CD4-positive, alpha-beta T cell treated with Interleukin-6 at 100 ng/mL for 8 hours (primary cell): ENCODE data around the gene GPC4.
"Not testable (repeated sequence)": the region's sequence is repeated elsewhere in the genome, so short reads cannot be mapped to it uniquely, and the experiment has no call there.

Experiments used
- DNase-seq: peaks from one replicate; pipeline ENCODE4 v3.0.0-alpha.2; 2020; ENCODE audit warnings: mixed read lengths, low spot score

GPC4 gene

DNA sequence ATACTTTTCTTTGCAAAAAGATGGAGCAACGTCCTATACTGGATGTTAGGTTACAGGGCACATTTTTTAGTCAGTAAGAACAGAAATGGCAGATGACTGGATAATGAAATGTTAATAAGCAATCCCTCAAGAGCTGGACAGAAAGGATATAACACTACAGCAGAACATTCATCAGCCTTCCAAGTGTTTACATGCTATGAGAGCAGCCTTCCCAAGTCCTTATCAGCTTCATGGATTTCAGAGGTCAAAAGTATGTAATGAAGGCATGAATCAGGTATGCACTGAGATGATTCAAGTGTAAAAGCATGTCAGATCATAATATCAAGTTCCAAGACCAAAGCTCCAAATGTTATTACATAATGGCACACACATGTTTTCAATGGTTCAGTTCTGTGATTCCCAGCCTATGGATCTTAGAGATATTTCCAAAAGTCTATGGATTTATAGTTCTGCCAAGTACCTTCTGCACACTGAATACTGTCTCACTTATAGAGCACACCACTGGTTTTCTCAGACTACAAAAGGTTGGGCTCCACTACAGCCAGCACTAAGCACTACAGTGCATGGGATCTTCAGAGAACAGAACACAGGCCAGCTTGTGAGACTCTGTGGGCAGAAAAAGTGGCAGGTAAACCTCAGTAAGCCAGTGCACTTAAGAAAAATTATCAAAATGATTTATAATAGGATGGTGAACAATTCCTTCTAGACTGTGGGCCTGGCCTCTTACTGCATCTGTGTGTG lies 49.2 kb downstream of the GPC4 start:
- DNase-seq = no peak

DNA sequence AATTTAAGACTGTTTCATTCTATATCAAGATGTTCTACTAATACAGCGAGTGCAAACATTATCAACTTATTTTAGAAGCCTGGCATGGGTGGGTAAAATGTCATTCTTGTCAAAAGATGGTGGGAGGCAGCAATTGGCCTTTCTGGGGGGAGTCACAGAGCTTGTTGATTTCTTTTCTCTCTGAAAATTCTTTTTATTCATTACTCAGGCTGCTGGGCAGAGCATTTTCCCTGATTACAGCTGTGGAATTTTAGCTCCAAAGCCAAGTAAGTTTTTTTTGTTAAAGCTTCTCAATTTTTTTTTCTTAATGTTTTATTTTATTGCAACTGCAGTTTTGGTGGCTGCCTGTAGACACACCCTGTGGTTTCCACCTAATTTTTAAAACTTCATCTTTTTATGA lies 50.4 kb downstream of the GPC4 start:
- no peak for DNase-seq

DNA sequence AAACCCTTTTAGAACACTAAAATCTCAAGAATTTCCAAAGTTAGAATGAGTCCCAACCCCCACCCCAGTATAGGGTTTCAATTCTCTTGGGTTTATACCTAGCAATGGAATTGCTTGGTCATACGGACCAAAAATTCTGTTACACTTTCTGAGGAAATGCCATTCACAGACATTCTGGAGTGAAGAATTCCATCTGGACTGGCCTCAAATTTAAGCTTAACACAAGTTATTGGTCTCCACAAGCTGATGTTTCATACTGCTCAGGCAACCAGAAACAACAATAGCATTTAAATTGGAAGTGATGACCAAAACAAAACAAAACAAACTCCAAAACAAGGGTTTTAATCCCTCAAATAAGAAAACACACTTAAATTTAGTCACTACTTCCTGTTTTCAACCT lies 51.1 kb downstream of the GPC4 start:
- no peak for DNase-seq

DNA sequence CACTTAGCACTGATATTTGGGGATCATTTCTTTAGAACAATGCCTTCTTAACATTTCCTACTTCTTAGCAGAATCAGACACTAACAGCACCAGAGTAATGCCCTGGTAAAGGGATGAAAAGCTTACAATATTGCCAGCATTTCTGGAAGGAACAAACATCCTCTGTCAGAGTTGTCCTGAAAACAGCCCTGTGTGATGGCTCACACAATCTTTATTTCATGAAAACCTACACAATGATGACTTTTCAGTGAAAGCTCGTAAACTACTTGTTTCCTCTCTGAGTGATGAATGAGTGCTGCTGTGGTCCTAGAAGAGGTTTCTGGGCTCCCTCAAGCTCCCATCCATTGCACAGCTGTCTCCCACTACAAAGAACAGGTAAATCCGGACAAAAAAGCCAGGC lies 52.8 kb downstream of the GPC4 start:
- no peak for DNase-seq

DNA sequence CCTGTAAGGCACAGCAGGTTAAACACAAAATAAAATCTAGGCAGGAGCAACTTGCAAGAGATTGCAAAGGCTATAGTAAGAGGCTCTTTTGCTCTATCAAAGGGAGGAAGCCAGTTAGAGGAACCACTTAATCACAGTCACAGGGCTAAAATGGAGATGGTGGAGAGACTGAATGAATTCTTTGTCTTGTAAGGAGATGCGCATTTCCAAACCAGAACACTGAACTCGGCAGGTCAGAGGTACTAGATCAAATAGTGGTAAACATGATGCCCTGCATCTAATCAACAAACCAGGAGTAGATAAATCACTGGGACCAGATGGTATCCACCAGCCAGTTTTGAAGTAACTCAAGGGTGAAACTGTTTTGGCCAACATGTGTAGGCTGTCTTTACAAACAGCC lies 55.8 kb downstream of the GPC4 start:
- no peak for DNase-seq

DNA sequence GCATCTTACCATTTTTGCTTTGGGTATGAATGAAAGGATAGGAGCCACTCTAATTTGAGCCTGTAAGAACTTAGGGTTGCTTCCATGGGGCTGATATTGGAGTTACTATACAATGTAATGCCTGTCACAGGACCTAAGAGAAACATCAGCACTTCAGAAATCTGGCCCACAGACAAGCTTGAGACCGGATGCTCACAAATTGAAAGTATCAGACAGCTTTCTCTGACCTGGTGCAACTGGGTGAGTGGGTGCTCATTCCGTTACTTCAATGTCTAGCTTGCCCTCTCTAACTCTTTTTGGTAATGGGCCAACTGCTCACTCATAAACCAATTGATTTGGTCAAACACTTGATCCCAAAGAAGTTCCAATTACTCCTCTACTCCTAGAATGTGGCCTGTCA lies 62.1 kb downstream of the GPC4 start:
- DNase-seq = no peak

DNA sequence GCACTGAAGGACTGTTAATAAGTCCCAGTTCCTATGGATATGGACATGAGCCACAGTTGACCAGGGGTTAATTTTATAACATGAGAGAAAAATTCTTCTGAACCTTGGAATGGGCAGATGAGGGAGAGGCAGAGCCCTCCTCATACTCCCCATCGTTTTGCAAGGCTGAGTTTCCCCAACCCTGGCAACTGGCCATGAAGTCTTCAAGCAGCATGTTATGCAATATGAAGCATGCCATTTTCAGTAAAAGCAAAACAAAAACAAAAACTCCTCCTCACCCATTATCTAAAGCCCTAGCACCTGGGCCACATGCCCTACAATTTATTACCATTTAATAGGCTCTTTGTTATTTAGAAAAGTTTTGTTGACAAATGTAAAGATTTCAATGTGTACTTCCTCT lies 64.5 kb downstream of the GPC4 start:
- DNase-seq = no peak

DNA sequence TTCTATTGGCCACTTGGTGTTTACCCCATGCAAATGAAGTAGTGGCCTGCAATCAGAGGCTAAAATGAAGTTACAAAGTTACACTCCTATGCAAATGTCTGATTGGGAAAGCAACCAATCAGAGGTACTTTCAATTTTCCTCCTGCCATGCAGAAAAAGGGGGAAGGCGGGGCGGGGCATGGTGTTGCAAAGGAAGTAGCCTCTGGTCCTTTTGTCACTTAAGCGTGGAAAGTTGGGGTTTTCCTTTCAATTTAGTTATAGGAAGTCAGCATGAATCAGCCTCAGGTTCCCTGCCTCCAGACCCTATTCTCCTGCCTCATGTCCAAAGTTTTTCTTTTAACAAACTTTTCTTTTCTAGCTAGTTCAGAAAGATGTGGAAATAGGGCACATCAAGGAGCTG lies 69.3 kb downstream of the GPC4 start:
- no peak for DNase-seq

DNA sequence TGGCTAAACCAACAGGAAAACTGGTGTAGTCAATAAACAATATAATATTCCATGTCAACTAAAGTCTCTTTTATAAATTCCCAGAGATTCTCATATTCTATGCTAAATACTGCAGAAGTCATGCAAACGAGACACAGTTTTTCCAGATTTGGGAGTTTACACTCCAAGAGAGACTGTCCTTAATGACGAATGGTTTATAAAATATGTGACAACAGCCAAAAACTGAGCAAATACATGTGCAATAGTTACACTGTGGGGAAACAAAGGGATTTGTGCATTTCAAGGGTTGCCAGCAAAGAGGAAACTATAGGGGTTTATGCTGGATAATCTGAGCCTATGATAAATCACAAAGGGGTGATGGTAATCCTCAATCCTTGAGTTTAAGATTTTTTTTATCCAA lies 75.7 kb downstream of the GPC4 start:
- DNase-seq = no peak

DNA sequence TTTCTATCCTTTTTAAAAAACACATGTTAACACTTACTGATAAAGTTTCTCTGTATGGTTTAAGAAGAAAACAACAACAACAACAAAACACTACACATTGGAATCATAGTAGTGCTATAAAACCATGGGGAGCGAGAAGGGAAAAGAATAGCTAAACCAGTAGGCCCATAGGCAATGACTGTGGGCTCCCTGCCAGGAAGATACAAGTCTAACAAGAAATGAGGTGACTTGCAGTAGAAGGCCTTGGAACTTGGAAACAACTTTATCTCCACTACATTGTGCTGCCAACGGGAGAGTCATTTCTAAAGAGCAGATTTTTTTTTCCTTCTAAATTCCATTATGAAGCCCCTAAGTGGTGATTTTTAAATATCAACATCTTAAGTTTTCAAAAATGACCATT lies 78.0 kb downstream of the GPC4 start:
- no peak for DNase-seq

DNA sequence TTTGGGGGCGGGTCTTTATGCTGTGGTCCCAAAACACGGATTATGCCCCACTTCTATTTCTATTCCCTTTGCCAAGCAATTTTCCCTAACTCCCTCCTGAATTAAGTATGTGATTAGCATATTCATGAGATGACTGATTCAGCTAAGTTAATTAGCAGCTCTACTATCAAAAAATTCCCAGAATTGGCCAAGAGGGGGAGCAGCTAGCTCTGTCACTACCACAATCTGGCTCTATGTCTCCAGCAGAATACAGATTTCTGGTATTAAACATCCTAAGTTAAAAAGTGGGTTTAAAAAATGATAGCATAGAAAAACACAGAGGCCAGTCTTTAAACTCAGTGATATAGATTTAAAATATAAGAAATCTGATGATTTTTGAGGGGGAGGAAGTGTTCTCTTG lies 80.3 kb downstream of the GPC4 start:
- DNase-seq = no peak

DNA sequence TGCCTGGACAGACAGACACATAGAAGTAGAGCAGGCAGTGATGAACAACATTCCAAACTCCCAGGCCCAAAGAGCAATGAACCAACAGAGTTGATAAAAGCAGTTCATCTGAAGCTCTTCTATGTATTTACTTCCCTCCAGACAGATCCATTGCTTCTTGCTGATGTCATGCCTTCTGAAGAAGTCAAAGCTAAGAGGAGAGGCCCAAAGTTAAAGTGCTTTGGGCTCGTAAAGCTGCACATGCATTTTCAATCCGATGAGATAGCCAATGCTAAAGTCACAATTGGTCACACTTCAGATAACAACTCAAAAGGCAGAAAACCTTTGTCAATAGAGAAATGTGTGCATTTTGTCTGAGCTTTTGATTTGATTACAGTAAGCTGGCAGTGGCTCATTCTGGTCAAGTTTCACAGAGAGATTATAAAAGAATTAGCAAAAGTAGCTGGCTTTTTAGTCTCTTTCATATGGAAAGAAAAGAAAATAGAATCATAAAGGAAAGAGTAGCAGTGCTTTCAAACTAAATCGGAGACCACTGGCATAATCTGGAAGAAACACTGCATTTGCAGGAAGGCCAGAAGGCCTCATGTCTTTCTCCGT lies 82.0 kb downstream of the GPC4 start:
- DNase-seq = no peak

DNA sequence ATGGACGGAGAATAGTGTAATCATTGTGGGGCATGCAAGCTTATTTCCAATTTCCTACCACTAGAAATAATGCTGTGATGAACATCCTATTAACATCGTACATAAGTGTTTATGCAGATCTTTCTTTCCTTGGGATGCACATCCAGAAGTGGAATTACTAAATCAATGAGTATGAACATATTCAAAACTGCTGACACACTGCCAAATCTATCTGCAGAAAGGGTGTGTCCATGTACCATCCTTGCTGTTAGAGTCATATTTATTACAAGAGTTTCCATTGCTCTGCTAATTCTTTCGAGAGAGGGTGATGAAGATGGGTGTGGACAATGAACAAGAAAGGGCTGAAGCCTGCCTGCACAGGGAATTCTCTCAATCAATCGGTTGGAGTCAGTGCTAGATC lies 82.6 kb downstream of the GPC4 start:
- DNase-seq = no peak

DNA sequence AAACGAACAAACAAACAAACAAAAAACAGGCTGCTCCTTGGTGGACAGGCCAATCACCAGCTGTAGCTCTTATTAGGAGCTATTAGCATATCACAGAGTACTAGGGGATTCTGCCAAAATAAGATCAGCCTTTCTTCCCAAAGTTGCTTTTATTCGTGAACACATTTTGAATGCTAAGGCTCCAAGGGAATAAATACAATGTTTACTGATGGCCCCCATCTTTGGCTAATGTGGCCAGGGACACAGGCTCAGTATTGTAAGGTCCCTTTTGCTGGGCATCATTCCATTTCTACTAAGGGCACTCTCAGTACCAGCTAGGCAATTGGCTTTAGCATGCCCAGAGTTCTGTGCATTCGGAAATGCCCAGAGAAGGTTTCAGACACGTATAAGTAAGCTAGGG lies 84.3 kb downstream of the GPC4 start:
- no peak for DNase-seq

DNA sequence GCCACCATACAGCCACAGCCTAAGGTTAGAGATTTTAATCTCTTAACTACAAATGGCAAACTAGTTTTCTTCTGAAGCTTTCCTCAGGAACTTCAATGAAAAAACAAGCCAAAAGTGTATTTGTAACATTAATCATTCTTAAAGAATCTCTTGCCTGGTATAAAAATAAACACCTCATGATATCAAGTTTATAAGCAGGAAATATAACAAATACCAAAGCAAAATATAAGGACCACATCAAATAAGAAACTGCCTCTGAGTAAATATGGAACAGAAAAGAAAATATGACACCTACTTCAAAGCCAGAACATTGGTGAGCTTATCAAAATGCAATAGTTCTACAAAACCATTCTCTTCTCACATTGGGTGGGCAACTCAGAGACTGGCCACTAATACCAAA lies 89.9 kb downstream of the GPC4 start:
- no peak for DNase-seq

DNA sequence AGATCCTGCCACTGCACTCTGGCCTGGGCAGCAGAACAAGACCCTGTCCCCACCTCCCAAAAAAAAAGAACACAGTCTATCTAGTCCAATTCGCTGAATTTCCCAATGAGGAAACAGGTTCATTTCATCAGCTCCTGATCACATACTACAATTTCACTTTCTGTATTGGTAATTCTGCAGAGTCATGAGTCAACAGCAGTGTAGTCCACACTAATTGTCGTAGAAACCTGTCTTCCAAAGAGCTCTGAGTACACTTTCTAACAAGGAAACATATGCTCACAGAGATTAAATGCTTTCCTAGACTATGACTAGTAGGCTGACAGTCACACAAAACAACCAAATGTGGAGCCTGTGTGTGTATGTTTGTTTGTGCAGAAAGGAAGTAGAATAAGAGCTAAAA lies 91.9 kb downstream of the GPC4 start:
- no peak for DNase-seq

DNA sequence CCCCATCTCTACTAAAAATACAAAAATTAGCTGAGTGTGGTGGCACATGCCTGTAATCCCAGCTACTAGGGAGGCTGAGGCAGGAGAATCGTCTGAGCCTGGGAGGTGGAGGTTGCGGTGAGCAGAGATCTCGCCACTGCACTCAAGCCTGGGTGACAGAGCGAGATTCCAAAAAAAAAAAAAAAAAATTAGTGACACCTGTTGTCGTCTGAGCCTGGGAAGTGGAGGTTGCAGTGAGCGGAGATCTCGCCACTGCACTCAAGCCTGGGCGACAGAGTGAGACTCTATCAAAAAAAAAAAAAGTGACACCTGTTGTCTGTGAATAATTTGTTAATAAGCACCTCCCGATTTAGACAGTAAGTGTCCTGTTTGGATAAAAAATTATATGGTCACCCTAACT lies 93.0 kb downstream of the GPC4 start:
- DNase-seq = not testable (repeated sequence)

DNA sequence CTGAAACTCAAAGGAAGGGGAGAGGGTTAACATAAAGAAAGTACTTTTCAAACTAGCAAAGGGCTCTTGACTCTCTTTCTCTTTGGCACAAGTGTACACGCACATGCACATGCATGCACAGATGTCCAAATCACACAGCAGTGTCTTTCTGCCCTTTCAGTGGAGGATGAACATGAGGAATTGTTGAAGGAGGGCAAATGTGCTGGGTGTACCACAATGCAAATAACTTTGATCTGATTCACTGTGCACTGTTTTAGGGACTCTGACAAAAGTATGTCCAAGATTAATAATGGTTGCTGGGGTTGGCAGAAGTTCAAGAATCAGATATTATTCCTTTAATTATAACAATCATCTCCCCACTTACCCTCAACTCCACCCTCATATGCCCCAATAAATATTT lies 93.8 kb downstream of the GPC4 start:
- no peak for DNase-seq

DNA sequence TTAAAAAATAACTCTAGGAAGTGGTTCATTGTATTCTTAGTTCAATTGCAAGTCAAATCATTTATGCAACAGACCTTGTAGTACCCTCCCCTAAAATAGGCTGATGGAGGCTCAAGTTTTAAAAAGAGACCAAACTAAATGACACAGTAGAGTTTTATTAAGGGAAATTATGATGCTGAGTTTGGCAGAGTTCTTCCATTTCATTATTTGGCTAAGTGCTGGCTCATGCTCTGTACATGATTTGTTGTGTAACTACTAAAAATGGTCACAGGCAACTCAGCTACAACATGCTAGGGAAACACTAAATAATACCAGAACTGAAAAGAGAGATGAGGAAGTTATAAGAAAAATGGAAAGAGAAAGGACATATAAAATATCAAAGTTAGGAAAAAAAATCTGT lies 101.0 kb downstream of the GPC4 start:
- DNase-seq = no peak

DNA sequence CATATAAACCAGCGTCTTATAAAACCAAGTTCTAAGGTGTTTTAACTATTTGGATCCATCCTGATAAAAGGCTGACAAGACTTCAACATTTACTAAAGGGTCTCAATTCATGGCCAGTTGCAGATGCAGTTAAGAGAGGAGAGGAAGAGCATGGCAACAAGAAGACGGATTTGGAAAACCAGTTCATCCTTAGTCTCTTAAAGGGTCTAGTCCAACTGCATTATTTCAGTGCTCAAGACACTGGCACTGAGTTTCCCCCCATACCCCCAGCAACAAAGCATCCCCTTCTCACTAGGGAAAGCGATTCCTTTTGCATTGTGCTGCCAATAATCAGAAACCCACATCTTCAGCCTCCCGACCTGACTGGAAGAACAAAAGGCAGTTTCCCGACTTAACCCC lies 106.8 kb downstream of the GPC4 start:
- no peak for DNase-seq

DNA sequence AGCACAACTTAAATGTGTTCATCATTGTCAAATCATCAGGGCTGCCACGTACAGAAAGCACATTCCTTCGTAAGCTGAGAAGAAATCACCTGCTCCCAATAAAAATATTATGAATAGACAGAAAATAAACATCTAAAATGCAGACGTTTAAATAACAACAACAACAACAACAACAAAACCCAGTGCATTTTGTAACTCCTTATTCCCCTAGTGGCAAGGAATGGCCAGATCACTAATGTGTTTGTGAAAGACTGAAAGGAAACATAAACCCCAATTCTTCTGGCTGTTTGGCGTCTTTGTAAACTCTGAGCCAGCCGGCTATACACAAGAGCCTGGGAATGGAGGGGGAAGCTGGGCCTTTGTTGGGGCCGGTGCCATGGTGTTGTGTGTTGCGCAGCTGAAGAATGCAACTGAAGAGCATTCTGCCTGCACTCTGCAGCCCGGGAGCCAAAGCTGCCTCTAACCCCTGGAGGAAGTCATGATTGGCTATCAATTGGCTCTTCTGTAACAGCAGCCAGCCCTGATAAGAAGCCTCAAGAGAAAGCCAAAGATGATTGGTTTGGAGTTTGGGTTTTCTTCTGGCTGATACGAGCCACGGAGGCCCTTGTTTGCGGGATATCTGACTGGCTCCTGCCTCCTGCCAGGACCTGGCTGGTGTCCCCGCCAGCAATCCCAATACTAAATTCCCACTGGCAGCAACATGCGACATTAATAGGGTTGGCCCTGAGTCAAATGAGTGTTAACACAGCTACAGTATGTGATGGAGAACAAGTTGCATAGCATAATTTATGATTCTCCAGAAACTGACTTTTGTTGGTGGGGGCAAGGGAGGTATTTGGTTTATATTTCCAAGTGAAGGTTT lies 107.4 kb downstream of the GPC4 start:
- DNase-seq = no peak

DNA sequence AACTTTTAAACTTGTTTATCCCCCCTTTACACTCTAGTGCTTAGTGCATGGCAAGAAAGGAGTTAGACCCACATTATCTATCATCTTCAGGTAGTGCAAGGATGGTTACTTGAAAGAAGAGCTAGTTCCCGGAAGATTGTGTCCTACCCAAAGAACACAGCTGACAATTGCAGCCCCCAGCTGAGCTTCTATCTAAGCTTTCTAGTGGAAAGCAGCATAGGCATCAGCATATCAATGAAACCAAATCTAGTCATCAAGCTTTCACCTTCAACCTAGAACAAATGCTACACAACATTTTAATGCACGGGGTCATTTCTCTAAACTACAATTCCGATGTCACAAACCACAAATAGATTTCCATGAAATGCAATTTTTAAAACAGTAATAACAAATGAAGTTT lies 108.2 kb downstream of the GPC4 start:
- DNase-seq = no peak

DNA sequence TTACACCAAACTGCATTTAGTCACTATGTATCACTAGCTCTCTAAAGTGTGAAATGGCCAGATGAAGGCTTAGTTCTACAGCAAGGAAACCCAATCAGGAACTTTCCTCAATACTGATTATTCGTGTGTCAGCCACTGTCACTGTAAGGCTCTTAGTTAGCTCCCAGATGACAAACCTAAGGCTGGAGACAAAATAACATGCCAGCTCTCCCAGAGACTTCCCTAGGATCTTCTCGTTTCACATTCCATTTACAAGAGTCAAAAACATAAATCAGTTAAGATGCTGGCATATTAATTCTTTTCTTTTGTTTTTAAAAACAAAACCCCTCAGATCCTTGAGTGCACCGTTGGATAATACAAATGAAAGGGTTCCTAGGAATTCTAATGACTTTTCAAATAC lies 109.0 kb downstream of the GPC4 start:
- no peak for DNase-seq
